Liver (tissue), 9 donors: ENCODE data around the gene LRATD1. TPM values are rescaled to one million over a fixed set of nuclear protein-coding genes. Genes with fewer than 3 reads are reported as not detected.
"Not testable (repeated sequence)": the region's sequence is repeated elsewhere in the genome, so short reads cannot be mapped to it uniquely, and the experiment has no call there.

ENCODE experiments used
- DNase-seq: peaks from one replicate; pipeline ENCODE4 v3.0.0-alpha.2; 2017; ENCODE audit warnings: low spot score
- H3K27ac ChIP-seq, 2 donors: one replicate each; pipeline ENCODE4 v1.7.0; 2013; ENCODE audit warnings: inconsistent platforms in 2 of 2, low read length in 2 of 2, control low read depth in 1 of 2, low read depth in 1 of 2, mild to moderate bottlenecking in 1 of 2
- H3K27me3 ChIP-seq, 4 donors: one replicate each; pipeline versions ENCODE4 v1.6.1 to v1.7.0; 2013; ENCODE audit warnings: low read length in 3 of 4, inconsistent platforms in 1 of 4, mild to moderate bottlenecking in 1 of 4, moderate library complexity in 1 of 4; ENCODE audit not compliant: control insufficient read depth in 4 of 4, insufficient read depth in 4 of 4
- H3K36me3 ChIP-seq, 4 donors: one replicate each; pipeline versions ENCODE4 v1.6.1 to v1.7.0; 2013; ENCODE audit warnings: low read length in 3 of 4, mild to moderate bottlenecking in 3 of 4, low read depth in 1 of 4, moderate library complexity in 1 of 4; ENCODE audit not compliant: control insufficient read depth in 4 of 4, insufficient read depth in 3 of 4
- H3K4me1 ChIP-seq, 4 donors: one replicate each; pipeline versions ENCODE4 v1.6.1 to v1.7.0; 2013; ENCODE audit warnings: low read length in 3 of 4, mild to moderate bottlenecking in 3 of 4, moderate library complexity in 1 of 4; ENCODE audit not compliant: control insufficient read depth in 4 of 4, insufficient read depth in 4 of 4
- H3K4me3 ChIP-seq, 3 donors: one replicate each; pipeline versions ENCODE4 v1.6.1 to v1.7.0; 2013; ENCODE audit warnings: low read length in 3 of 3, control low read depth in 1 of 3, low read depth in 1 of 3, mild to moderate bottlenecking in 1 of 3
- H3K9ac ChIP-seq, 2 donors: one replicate each; pipeline ENCODE4 v1.7.0; 2013; ENCODE audit warnings: low read length in 2 of 2, mild to moderate bottlenecking in 2 of 2, moderate library complexity in 2 of 2, control low read depth in 1 of 2, low read depth in 1 of 2
- H3K9me3 ChIP-seq, 4 donors: one replicate each; pipeline versions ENCODE4 v1.6.1 to v1.7.0; 2013; ENCODE audit warnings: low read length in 3 of 4; ENCODE audit not compliant: control insufficient read depth in 4 of 4
- EGR1 ChIP-seq, 2 donors: IDR thresholded peaks; 2 replicates each; pipeline ENCODE4 v1.6.1; 2016 to 2018; ENCODE audit warnings: antibody characterized with exemption in 2 of 2, low read depth in 2 of 2
- FOXA2 ChIP-seq: IDR thresholded peaks from 2 replicates; pipeline ENCODE4 v1.6.1; 2016; ENCODE audit warnings: antibody characterized with exemption
- GABPA ChIP-seq, 2 donors: IDR thresholded peaks in 1 of 2; conservative IDR thresholded peaks in 1 of 2; 2 replicates each; pipeline ENCODE4 v1.6.1; 2016; ENCODE audit warnings: antibody characterized with exemption in 2 of 2, mild to moderate bottlenecking in 1 of 2, moderate library complexity in 1 of 2
- HNF4A ChIP-seq, 2 donors: conservative IDR thresholded peaks; 2 replicates each; pipeline ENCODE4 v1.6.1; 2016; ENCODE audit warnings: antibody characterized with exemption in 2 of 2, mild to moderate bottlenecking in 2 of 2
- HNF4G ChIP-seq: IDR thresholded peaks from 2 replicates; pipeline ENCODE4 v1.6.1; 2016; ENCODE audit warnings: antibody characterized with exemption
- NR2F2 ChIP-seq: IDR thresholded peaks from 2 replicates; pipeline ENCODE4 v1.6.1; 2016; ENCODE audit warnings: antibody characterized with exemption
- RXRA ChIP-seq, 2 donors: IDR thresholded peaks; 2 replicates each; pipeline ENCODE4 v1.6.1; 2017 to 2018; ENCODE audit warnings: antibody characterized with exemption in 2 of 2, mild to moderate bottlenecking in 1 of 2
- TAF1 ChIP-seq: conservative IDR thresholded peaks from 2 replicates; pipeline ENCODE4 v1.6.1; 2016; ENCODE audit warnings: antibody characterized with exemption, mild to moderate bottlenecking
- YY1 ChIP-seq: IDR thresholded peaks from 2 replicates; pipeline ENCODE4 v1.6.1; 2016; ENCODE audit warnings: antibody characterized with exemption, mild to moderate bottlenecking
- WGBS: extraction: QIAGEN DNeasy Blood & Tissue Kit; methylation state at CpG from one replicate; pipeline ENCODE4 v1.1.7; 2013; 5-methylcytosine and 5-hydroxymethylcytosine counted together
- polyA plus RNA-seq, 2 donors: library from polyadenylated mRNA; stranded (reverse) in 1 of 2; unstranded in 1 of 2; fragments of 200-250 nt in 1 of 2; fragments of >200 nt in 1 of 2; fragmentation: Nextera tagmentation in 1 of 2; extraction: Ambion mirVana in 1 of 2; gene quantifications; one replicate each; pipeline versions ENCODE4 v1.2.1 to v1.2.3, GENCODE V29; 2013 to 2015
- total RNA-seq, 2 donors: library from RNA; depleted of rRNA; stranded (reverse); fragments of >200 nt; gene quantifications; one replicate each; pipeline ENCODE4 v1.2.3, GENCODE V29; 2014
- TF ChIP-seq, protein P1 (sequence below): IDR thresholded peaks from 2 replicates; pipeline ENCODE4 v1.6.1; 2016; ENCODE audit warnings: antibody characterized with exemption
- TF ChIP-seq, protein P2 (sequence below): IDR thresholded peaks from 2 replicates; pipeline ENCODE4 v1.6.1; 2016; ENCODE audit warnings: antibody characterized with exemption
- TF ChIP-seq, protein P3 (sequence below): IDR thresholded peaks from 2 replicates; pipeline ENCODE4 v1.6.1; 2016; ENCODE audit warnings: antibody characterized with exemption
- TF ChIP-seq, protein P4 (sequence below): IDR thresholded peaks from 2 replicates; pipeline ENCODE4 v1.6.1; 2016; ENCODE audit warnings: antibody characterized with exemption, mild to moderate bottlenecking
- donor health status: healthy.
- donor health status: healthy.
- donor health status: healthy.
- donor health status: healthy.
- donor health status: healthy.

The LRATD1 gene
- total and polyA plus RNA-seq, 4 donors, result 0.08 to 3.4 (median 1.8) TPM

DNA sequence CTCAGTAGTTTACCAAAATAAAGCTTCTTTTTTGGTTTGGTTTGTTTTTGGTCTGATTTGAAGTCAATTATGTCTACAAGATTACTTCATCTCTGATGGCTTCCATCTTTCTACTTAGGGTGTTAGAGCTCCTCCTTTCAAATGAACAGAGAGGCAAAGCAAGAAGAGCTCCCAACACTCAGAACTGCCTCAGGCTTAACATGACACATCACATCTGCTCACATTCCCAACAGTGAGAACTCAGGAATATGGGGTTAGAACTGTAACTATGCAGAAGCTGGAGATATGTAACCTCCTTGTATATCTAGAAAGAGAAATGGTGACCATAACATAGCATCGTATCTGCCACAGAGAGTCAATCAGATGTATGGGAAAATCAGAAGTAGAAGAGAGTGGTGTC is 11.4 kb upstream of the LRATD1 start:
- no peaks in the 10 kb centered on the region for H3K9me3 ChIP-seq
- no peak overlapping the region for H3K4me3 ChIP-seq
- TF ChIP-seq RXRA (IDR thresholded peaks at IDR 0.05) (no peak), TAF1 (no peak), EGR1 (IDR thresholded peaks at IDR 0.05; ENCODE audit: low read depth in 2 of 2) (no peak), NR2F2 (no peak), GABPA (IDR thresholded peaks at IDR 0.05 in 1 of 2, conservative IDR thresholded peaks at IDR 0.05 in 1 of 2) (no peak), HNF4G (no peak), YY1 (no peak), FOXA2 (no peak), HNF4A (conservative IDR thresholded peaks at IDR 0.05) (no peak)
- TF ChIP-seq, protein P1, sequence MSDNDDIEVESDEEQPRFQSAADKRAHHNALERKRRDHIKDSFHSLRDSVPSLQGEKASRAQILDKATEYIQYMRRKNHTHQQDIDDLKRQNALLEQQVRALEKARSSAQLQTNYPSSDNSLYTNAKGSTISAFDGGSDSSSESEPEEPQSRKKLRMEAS, result no peak
- TF ChIP-seq, protein P2, sequence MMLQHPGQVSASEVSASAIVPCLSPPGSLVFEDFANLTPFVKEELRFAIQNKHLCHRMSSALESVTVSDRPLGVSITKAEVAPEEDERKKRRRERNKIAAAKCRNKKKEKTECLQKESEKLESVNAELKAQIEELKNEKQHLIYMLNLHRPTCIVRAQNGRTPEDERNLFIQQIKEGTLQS, result no peak
- TF ChIP-seq, protein P3, sequence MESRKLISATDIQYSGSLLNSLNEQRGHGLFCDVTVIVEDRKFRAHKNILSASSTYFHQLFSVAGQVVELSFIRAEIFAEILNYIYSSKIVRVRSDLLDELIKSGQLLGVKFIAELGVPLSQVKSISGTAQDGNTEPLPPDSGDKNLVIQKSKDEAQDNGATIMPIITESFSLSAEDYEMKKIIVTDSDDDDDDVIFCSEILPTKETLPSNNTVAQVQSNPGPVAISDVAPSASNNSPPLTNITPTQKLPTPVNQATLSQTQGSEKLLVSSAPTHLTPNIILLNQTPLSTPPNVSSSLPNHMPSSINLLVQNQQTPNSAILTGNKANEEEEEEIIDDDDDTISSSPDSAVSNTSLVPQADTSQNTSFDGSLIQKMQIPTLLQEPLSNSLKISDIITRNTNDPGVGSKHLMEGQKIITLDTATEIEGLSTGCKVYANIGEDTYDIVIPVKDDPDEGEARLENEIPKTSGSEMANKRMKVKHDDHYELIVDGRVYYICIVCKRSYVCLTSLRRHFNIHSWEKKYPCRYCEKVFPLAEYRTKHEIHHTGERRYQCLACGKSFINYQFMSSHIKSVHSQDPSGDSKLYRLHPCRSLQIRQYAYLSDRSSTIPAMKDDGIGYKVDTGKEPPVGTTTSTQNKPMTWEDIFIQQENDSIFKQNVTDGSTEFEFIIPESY, result no peak
- TF ChIP-seq, protein P4, sequence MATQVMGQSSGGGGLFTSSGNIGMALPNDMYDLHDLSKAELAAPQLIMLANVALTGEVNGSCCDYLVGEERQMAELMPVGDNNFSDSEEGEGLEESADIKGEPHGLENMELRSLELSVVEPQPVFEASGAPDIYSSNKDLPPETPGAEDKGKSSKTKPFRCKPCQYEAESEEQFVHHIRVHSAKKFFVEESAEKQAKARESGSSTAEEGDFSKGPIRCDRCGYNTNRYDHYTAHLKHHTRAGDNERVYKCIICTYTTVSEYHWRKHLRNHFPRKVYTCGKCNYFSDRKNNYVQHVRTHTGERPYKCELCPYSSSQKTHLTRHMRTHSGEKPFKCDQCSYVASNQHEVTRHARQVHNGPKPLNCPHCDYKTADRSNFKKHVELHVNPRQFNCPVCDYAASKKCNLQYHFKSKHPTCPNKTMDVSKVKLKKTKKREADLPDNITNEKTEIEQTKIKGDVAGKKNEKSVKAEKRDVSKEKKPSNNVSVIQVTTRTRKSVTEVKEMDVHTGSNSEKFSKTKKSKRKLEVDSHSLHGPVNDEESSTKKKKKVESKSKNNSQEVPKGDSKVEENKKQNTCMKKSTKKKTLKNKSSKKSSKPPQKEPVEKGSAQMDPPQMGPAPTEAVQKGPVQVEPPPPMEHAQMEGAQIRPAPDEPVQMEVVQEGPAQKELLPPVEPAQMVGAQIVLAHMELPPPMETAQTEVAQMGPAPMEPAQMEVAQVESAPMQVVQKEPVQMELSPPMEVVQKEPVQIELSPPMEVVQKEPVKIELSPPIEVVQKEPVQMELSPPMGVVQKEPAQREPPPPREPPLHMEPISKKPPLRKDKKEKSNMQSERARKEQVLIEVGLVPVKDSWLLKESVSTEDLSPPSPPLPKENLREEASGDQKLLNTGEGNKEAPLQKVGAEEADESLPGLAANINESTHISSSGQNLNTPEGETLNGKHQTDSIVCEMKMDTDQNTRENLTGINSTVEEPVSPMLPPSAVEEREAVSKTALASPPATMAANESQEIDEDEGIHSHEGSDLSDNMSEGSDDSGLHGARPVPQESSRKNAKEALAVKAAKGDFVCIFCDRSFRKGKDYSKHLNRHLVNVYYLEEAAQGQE, result no peak
- H3K27ac ChIP-seq, result no peak overlapping the region
- H3K27me3 ChIP-seq, result no peaks in the 10 kb centered on the region
- DNase-seq, result no peak
- no peaks in the 10 kb centered on the region for H3K4me1 ChIP-seq
- H3K9ac ChIP-seq, result no peak overlapping the region
- H3K36me3 ChIP-seq, result no peaks in the 10 kb centered on the region
- 93% methylated on average over 1 of the region's 1 CpG for WGBS

DNA sequence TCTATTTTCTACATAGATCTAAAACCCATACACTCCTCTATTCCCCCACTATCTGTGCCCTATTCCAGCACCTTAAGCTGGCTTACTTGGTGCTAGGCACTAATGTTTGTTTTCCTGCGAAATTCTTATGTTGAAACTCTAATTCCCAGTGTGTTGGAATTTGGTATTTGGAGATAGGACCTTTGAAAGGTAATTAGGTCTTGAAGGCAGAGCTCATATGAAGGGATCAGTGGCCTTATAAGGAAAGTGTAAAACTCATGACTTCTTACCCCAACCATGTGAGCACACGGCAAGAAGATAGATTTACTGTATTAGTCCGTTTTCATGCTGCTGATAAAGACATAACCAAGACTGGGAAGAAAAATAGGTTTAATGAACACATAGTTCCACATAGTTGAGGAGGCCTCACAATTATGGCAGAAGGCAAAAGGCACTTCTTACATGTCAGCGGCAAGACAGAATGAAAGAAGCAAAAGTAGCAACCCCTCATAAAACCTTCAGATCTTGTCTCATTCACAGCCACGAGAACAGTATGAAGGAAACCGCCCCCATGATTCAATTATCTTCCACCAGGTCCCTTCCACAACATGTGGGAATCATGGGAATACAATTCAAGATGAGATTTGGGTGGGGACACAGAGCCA is 10.5 kb upstream of the LRATD1 start:
- no peaks in the 10 kb centered on the region for H3K4me1 ChIP-seq
- TF ChIP-seq YY1, result no peak
- 86% methylated on average over 6 of the region's 6 CpGs for WGBS
- H3K9me3 ChIP-seq, result no peaks in the 10 kb centered on the region
- no peak overlapping the region for H3K4me3 ChIP-seq
- no peaks in the 10 kb centered on the region for H3K36me3 ChIP-seq
- no peak for DNase-seq
- H3K9ac ChIP-seq, result no peak overlapping the region
- no peaks in the 10 kb centered on the region for H3K27me3 ChIP-seq
- no peak overlapping the region for H3K27ac ChIP-seq

DNA sequence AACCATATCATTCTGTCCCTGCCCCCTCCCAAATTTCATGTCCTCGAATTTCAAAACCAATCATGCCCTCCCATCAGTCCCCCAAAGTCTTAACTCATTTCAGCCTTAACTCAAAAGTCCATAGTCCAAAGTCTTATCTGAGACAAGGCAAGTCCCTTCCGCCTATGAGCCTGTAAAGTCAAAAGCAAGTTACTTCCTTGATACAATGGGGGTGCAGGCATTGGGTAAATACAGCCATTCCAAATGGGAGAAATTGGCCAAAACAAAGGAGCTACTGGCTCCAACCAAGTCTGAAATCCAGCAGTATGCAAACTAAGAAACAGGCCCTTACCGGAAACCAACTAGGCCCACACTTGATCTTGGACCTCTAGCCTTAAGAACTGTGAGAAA is 10.0 kb upstream of the LRATD1 start:
- H3K27me3 ChIP-seq, H3K4me3 ChIP-seq, DNase-seq, H3K27ac ChIP-seq, H3K36me3 ChIP-seq, H3K9ac ChIP-seq, H3K4me1 ChIP-seq, H3K9me3 ChIP-seq: not testable (repeated sequence)
- 92% methylated on average over 3 of the region's 3 CpGs for WGBS
